H1 (cell line): ENCODE results near the gene SLCO4A1. TPM values are rescaled to one million over a fixed set of nuclear protein-coding genes. Genes with fewer than 3 reads are reported as not detected.

ENCODE experiments used
- CBX5 ChIP-seq: fragments of 300-800, 300-1000 bp; sonication (generic); IDR thresholded peaks from 2 replicates; pipeline ENCODE4 v1.7.1; 2016; ENCODE audit warnings: antibody characterized with exemption, low read length, low read depth
- CHD2 ChIP-seq: IDR thresholded peaks from 2 replicates; pipeline ENCODE4 v1.6.1; 2012; ENCODE audit warnings: low read length, improper control_type of control experiment
- EGR1 ChIP-seq: IDR thresholded peaks from 2 replicates; pipeline ENCODE4 v1.6.1; 2011; ENCODE audit warnings: low read depth, low read length, borderline replicate concordance
- EP300 ChIP-seq, 2 experiments: IDR thresholded peaks; 1 replicate in 1 of 2; 2 replicates in 1 of 2; pipeline ENCODE4 v1.6.1; 2011 to 2012; ENCODE audit warnings: low read depth in 2 of 2, low read length in 2 of 2, mild to moderate bottlenecking in 2 of 2, borderline replicate concordance in 1 of 2, inconsistent platforms in 1 of 2, moderate library complexity in 1 of 2
- KDM1A ChIP-seq: fragments of 200-600, 300-600 bp; sonication (generic); IDR thresholded peaks from 2 replicates; pipeline ENCODE4 v1.7.1; 2016; ENCODE audit warnings: mild to moderate bottlenecking, low read length, borderline replicate concordance
- MAFK ChIP-seq: IDR thresholded peaks from 2 replicates; pipeline ENCODE4 v1.6.1; 2012; ENCODE audit warnings: low read depth, mild to moderate bottlenecking, improper control_type of control experiment, low read length
- PHF8 ChIP-seq: fragments of 200-600 bp; sonication (generic); conservative IDR thresholded peaks from 2 replicates; pipeline ENCODE4 v1.7.1; 2012; ENCODE audit warnings: low read depth, mild to moderate bottlenecking, inconsistent platforms, low read length, moderate library complexity
- SP4 ChIP-seq: IDR thresholded peaks from 2 replicates; pipeline ENCODE4 v1.6.1; 2012; ENCODE audit warnings: low read length, inconsistent platforms
- polyA plus RNA-seq, 7 experiments: library from polyadenylated mRNA; depleted of rRNA in 3 of 7; stranded (reverse) in 5 of 7; unstranded in 2 of 7; fragments of >200 nt in 5 of 7; fragments of 200-250 nt in 2 of 7; gene quantifications; 1 replicate in 5 of 7; 2 replicates in 1 of 7; 4 replicates in 1 of 7; pipeline versions ENCODE4 v1.2.1 to v1.2.3, GENCODE V29; 2011 to 2013; ENCODE audit warnings: missing spikeins in 2 of 7, mixed read lengths in 2 of 7
- total RNA-seq: library from RNA; stranded (reverse); fragmentation: NEBNext Ultra II Directional; extraction: Animal tissue kit (Norgen Biotek cat#: 25700); gene quantifications from 2 replicates; pipeline ENCODE4 v1.2.1, GENCODE V29; 2021
- TF ChIP-seq, protein P1 (sequence below): fragments of 300-600 bp; sonication (generic); IDR thresholded peaks from 2 replicates; pipeline ENCODE4 v1.7.1; 2012; ENCODE audit warnings: low read length, moderate library complexity, mild to moderate bottlenecking, inconsistent platforms; ENCODE audit not compliant: insufficient replicate concordance
- TF ChIP-seq, protein P2 (sequence below): IDR thresholded peaks from 2 replicates; pipeline ENCODE4 v1.6.1; 2012; ENCODE audit warnings: low read length, inconsistent platforms

SLCO4A1 gene
- total and polyA plus RNA-seq, 2 of the 8 experiments (the other 6 are each of a cell fraction or from before 2014, with no cell fraction given) = 10.5 to 18.5 TPM

DNA sequence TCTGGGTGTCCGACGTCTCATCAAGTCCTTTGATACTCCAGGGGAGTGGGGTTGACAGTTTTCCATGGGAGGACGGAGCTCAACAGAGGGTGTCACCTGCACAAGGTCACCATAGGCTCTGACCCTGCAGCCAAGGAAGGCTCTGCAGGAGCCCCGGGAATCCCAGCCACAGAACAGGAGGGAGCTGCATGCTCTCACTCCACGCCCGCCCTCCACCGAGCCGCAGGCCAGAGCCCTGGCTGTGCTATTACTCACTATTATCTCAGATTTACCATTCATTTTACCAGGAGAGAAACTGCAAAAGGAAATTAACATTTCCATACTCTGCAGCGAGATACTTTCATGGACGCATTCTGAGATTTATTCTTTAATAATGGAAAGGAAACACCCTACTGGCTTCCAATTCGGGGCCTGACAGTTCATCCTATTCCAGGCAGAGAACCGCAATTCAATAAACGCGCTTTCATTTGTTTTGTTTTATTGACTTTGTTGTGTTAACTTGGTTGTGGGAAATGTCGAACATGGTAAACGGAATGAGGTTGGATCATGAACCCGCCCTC lies 48.0 kb downstream of the SLCO4A1 start (continued):
- TF ChIP-seq, protein P1, sequence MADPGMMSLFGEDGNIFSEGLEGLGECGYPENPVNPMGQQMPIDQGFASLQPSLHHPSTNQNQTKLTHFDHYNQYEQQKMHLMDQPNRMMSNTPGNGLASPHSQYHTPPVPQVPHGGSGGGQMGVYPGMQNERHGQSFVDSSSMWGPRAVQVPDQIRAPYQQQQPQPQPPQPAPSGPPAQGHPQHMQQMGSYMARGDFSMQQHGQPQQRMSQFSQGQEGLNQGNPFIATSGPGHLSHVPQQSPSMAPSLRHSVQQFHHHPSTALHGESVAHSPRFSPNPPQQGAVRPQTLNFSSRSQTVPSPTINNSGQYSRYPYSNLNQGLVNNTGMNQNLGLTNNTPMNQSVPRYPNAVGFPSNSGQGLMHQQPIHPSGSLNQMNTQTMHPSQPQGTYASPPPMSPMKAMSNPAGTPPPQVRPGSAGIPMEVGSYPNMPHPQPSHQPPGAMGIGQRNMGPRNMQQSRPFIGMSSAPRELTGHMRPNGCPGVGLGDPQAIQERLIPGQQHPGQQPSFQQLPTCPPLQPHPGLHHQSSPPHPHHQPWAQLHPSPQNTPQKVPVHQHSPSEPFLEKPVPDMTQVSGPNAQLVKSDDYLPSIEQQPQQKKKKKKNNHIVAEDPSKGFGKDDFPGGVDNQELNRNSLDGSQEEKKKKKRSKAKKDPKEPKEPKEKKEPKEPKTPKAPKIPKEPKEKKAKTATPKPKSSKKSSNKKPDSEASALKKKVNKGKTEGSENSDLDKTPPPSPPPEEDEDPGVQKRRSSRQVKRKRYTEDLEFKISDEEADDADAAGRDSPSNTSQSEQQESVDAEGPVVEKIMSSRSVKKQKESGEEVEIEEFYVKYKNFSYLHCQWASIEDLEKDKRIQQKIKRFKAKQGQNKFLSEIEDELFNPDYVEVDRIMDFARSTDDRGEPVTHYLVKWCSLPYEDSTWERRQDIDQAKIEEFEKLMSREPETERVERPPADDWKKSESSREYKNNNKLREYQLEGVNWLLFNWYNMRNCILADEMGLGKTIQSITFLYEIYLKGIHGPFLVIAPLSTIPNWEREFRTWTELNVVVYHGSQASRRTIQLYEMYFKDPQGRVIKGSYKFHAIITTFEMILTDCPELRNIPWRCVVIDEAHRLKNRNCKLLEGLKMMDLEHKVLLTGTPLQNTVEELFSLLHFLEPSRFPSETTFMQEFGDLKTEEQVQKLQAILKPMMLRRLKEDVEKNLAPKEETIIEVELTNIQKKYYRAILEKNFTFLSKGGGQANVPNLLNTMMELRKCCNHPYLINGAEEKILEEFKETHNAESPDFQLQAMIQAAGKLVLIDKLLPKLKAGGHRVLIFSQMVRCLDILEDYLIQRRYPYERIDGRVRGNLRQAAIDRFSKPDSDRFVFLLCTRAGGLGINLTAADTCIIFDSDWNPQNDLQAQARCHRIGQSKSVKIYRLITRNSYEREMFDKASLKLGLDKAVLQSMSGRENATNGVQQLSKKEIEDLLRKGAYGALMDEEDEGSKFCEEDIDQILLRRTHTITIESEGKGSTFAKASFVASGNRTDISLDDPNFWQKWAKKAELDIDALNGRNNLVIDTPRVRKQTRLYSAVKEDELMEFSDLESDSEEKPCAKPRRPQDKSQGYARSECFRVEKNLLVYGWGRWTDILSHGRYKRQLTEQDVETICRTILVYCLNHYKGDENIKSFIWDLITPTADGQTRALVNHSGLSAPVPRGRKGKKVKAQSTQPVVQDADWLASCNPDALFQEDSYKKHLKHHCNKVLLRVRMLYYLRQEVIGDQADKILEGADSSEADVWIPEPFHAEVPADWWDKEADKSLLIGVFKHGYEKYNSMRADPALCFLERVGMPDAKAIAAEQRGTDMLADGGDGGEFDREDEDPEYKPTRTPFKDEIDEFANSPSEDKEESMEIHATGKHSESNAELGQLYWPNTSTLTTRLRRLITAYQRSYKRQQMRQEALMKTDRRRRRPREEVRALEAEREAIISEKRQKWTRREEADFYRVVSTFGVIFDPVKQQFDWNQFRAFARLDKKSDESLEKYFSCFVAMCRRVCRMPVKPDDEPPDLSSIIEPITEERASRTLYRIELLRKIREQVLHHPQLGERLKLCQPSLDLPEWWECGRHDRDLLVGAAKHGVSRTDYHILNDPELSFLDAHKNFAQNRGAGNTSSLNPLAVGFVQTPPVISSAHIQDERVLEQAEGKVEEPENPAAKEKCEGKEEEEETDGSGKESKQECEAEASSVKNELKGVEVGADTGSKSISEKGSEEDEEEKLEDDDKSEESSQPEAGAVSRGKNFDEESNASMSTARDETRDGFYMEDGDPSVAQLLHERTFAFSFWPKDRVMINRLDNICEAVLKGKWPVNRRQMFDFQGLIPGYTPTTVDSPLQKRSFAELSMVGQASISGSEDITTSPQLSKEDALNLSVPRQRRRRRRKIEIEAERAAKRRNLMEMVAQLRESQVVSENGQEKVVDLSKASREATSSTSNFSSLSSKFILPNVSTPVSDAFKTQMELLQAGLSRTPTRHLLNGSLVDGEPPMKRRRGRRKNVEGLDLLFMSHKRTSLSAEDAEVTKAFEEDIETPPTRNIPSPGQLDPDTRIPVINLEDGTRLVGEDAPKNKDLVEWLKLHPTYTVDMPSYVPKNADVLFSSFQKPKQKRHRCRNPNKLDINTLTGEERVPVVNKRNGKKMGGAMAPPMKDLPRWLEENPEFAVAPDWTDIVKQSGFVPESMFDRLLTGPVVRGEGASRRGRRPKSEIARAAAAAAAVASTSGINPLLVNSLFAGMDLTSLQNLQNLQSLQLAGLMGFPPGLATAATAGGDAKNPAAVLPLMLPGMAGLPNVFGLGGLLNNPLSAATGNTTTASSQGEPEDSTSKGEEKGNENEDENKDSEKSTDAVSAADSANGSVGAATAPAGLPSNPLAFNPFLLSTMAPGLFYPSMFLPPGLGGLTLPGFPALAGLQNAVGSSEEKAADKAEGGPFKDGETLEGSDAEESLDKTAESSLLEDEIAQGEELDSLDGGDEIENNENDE = no peak
- TF ChIP-seq EP300 (IDR thresholded peaks at IDR 0.05; ENCODE audit: borderline replicate concordance in 1 of 2, low read depth in 2 of 2, low read length in 2 of 2) = no peak
- TF ChIP-seq SP4 = no peak
- no peak for TF ChIP-seq MAFK
- no peak for TF ChIP-seq PHF8
- TF ChIP-seq CHD2 = no peak
- TF ChIP-seq EGR1 = no peak
- TF ChIP-seq KDM1A = no peak
- no peak for TF ChIP-seq CBX5
- TF ChIP-seq, protein P2, sequence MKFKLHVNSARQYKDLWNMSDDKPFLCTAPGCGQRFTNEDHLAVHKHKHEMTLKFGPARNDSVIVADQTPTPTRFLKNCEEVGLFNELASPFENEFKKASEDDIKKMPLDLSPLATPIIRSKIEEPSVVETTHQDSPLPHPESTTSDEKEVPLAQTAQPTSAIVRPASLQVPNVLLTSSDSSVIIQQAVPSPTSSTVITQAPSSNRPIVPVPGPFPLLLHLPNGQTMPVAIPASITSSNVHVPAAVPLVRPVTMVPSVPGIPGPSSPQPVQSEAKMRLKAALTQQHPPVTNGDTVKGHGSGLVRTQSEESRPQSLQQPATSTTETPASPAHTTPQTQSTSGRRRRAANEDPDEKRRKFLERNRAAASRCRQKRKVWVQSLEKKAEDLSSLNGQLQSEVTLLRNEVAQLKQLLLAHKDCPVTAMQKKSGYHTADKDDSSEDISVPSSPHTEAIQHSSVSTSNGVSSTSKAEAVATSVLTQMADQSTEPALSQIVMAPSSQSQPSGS = no peak
